HG03378 (cell line): ENCODE measurements around the gene PCK2.

Experiments used
- ATAC-seq: cut with Tn5 transposase; IDR thresholded peaks from one replicate; pipeline ENCODE4 v1.9.1; 2021; ENCODE audit warnings: mild to moderate bottlenecking, moderate library complexity; ENCODE audit not compliant: unreplicated experiment

PCK2 gene

DNA sequence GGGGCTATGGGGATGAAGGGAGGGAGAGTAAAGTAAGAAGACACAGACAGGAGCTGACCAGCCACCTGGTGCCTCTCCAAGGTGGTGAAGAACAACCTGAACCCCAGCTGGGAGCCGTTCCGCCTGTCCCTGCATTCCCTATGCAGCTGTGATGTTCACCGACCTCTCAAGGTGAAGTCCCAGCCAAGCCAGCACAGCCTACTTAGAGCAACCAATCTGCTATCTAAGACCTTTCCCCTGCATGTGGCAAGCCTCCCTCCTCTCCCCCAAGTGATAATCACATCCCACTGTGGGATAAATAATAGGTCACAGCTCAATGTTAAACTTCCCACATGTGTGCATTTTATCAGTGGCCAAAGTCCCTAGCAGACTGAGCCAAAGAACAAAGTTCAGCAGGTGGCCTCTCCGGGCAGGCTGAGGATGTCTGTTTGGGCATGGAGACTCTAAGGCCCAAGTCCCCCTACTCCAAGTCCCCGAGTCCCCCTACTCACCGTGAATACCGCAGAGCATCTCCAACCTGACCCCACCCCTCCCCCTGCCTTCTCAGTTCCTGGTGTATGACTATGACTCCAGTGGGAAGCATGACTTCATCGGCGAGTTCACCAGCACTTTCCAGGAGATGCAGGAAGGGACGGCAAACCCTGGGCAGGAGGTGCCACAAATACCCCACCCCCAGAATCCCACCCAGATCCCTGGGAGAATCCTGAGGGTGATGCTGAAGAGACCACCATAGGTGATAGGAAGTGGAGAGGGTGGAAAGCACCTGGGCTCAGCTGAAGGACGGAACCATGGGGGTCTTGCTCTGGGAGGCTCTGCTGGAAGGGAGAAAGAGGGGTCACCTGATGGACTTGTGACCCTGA is 19.3 kb upstream of the PCK2 start:
- no peak for ATAC-seq

GRCh38 chr14:24075485-24076301 is 18.4 kb upstream of the PCK2 start:
- no peak for ATAC-seq

DNA sequence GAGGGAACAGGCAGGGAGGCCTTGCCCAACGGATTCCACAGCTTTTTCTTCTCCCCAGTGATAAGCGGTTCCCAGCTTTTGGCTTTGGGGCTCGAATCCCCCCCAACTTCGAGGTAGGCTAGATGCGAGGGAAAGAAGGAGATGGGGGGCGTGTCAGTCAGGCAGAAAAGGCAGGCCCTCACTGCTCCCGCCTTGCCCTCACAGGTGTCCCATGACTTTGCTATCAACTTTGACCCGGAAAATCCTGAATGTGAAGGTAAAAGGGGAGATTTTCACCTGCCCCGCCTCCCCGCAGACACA is 17.9 kb upstream of the PCK2 start:
- no peak for ATAC-seq

DNA sequence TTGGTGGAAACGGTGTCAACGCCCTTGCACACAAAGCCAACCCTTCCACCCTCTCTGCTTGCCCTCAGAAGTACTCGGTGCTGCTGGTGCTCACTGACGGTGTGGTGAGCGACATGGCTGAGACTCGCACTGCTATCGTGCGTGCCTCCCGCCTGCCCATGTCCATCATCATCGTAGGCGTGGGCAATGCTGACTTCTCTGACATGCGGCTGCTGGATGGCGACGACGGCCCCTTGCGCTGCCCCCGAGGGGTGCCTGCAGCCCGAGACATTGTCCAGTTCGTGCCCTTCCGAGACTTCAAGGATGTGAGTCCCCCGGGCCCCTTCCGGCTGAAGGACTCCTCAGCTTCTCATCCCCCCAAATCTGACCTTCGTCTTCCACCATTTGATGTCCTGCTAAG is 17.0 kb upstream of the PCK2 start:
- ATAC-seq, result no peak

- ATAC-seq, result no peak
Observed at GRCh38 chr14:24078146-24078545, 16.0 kb upstream of the PCK2 start.

- no peak for ATAC-seq
Observed at GRCh38 chr14:24079491-24080141, 14.5 kb upstream of the PCK2 start.

GRCh38 chr14:24080142-24080530 is 14.0 kb upstream of the PCK2 start:
- no peak for ATAC-seq

- peak; percentile 85 for ATAC-seq
Observed at GRCh38 chr14:24080888-24081738, 13.0 kb upstream of the PCK2 start.

- no peak for ATAC-seq
Observed at GRCh38 chr14:24081739-24082211, 12.3 kb upstream of the PCK2 start.

GRCh38 chr14:24082411-24083080 is 11.6 kb upstream of the PCK2 start:
- no peak for ATAC-seq

GRCh38 chr14:24083462-24083861 is 10.6 kb upstream of the PCK2 start:
- no peak for ATAC-seq

DNA sequence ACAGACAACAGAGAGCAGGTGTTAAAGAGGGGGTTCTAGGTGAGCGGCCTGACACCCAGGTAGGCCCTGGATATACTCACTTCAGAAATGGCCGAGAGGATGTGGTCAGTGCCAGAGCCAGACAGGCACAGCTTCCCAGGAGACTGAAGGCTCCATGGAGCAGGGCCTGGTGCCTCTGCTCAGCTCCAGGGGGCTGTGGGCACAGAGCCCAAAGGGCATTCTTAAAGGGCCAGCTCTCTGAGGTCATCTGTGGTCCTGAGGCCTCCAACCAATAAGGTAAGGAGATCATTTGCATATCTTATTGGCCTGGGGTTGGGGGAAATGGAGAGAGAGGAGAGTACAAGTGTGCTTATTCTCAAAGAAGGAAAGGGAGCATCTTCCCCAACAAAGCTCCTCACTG is 9.7 kb upstream of the PCK2 start:
- ATAC-seq, result no peak

DNA sequence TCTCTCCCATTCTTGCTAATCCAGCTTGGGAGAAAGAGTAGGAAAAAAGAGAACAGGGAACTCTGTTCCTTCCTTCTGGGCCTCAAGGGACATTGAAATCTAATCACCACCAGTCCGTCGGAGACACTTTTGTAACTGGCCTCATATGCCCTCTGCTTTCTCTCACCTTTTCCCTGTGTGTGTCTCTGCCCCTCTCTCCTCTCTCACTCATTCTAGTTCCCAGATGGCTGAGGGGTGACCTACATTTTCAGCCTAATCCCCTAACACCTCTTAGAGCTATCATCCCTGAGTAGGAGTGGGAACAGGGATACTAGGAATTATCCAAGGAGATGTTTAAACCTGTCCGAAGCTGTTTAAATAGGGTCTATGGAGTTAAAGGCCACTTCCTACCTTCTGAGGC is 8.9 kb upstream of the PCK2 start:
- no peak for ATAC-seq

- ATAC-seq, result no peak
Observed at GRCh38 chr14:24086193-24086955, 7.7 kb upstream of the PCK2 start.

- no peak for ATAC-seq
Observed at GRCh38 chr14:24087004-24087403, 7.1 kb upstream of the PCK2 start.

DNA sequence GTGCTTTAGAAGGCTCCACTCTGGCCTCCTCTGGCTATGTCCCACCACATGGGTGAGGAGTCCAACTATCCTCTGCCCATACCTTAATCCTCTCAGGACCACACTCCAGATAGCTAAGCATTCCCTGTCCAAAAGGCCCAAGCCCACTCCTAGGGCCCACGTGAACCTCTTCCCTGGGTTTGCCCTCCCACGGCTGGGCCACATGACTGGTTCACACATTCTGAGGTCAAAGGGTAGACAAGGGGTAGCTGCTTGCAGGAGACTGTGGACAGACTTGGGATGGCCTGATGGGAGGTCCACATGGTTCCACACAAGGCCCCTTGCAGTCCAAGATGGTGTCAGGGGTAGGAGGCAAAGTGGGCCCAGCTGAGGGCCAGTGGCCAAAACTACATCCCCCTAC is 6.0 kb upstream of the PCK2 start:
- no peak for ATAC-seq

GRCh38 chr14:24089890-24090289 is 4.2 kb upstream of the PCK2 start:
- ATAC-seq, result no peak

DNA sequence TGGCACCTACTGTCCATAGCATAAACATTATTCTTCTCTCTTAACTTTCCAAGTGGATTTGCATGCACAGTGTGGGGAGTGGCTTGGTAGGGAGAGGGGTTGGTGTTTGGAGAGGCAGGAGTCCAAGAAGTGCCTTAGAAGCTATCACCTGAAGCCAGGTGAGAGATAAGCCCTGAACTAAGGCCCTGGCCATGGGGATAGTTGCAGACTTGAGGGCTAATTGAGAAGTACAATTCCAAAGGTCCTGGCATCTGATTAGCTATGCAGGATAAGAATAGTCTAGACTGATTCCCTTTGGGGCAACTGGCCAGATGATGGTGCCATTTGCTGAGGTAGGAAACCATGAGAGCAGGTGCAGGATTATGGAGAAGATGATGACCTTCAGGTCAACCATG is 2.0 kb upstream of the PCK2 start:
- no peak for ATAC-seq

DNA sequence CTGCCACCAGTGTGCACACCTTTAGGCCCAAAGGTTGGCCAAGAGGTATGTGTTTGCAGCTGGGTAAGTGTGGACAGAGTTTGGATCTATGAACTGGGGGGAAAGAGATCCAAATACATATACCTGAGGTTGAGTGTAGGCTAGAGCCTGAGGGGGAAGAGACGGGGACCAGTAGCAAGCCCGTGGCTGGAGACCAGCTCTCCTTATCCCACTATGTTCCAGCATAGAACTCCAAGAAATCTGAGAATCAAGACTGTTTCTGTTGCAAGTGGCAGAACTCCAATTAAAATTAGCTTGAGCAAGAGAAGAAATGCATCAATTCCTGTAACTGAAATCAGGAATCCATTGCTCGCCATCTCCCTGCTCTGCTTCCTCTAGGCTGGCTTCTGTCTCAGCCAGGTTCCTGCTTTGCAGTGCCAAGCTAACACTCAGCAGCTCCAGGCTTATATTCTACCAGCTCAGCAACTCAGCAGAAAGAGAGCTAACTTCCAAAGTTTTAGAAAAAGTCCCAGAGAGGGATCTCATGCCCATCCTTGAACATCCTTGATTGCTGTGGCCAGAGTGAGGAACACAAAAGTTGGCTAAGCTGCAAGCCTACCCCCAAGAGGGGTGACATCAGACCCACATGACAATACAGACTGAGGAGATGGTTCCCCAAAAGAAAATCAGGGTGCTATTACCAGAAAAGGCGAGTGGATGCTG is 1.5 kb upstream of the PCK2 start:
- ATAC-seq, result no peak
